A673 (cell line): ENCODE results near the gene DSCAM.

ENCODE experiments used
- CTCF ChIP-seq: fragments of 300-800, 200-600 bp; sonication (generic); conservative IDR thresholded peaks from 2 replicates; pipeline ENCODE4 v1.5.1; 2017; ENCODE audit warnings: low read depth, mild to moderate bottlenecking, antibody characterized with exemption, low read length, moderate library complexity, mixed read lengths
- EZH2 ChIP-seq: fragments of 200-600 bp; sonication (generic); IDR thresholded peaks from 2 replicates; pipeline ENCODE4 v1.6.1; 2017; ENCODE audit warnings: borderline replicate concordance, low read depth, mild to moderate bottlenecking, mixed read lengths, antibody characterized with exemption, low read length; ENCODE audit not compliant: poor library complexity, severe bottlenecking

GRCh38 chr21:40136571-40136970 is 710.4 kb downstream of the DSCAM start:
- no peak for TF ChIP-seq CTCF
- no peak for TF ChIP-seq EZH2
